A549 treated with AZD2906 at 1 μM for 4 hours (cell line): ENCODE data around the gene CSTPP1. TPM values are rescaled to one million over a fixed set of nuclear protein-coding genes. Genes with fewer than 3 reads are reported as not detected.

Experiments used
- total RNA-seq: library from RNA; stranded (reverse); fragments of 200-300 nt; extraction: Qiagen RNA extraction; gene quantifications from 5 replicates; pipeline ENCODE4 v1.2.3, GENCODE V29; 2022

Gene CSTPP1
- total RNA-seq = 27.9 to 34.9 TPM (median 29.9 TPM) in 5 replicates

GRCh38 chr11:46936138-46937110, at the start of gene CSTPP1:
Gene CSTPP1 (plus strand): TSS chr11:46936761. CDS start chr11:46936806, 45 bp downstream.

GRCh38 chr11:46918083-46918787, 18.3 kb upstream of the CSTPP1 start, which contains the start of gene LRP4:
Gene LRP4 (minus strand): TSS chr11:46918550. CDS start chr11:46918379, 171 bp downstream.

GRCh38 chr11:47176328-47177228, 240.0 kb downstream of the CSTPP1 start, which contains the start of gene ARFGAP2:
Gene ARFGAP2 (minus strand): TSS chr11:47176879. CDS start chr11:47176853, 26 bp downstream.

GRCh38 chr11:47186076-47186699, 249.6 kb downstream of the CSTPP1 start, which contains the start of gene PACSIN3:
Gene PACSIN3 (minus strand): TSS chr11:47186434. CDS start chr11:47182727, 3,707 bp downstream.

Other genes starting within 250 kb of the CSTPP1 start
- 56.2 to 66.5 TPM (median 58.8 TPM) in 5 replicates for gene ARHGAP1, start 236.1 kb upstream of the CSTPP1 start, total RNA-seq
- 18.3 to 21.4 TPM (median 18.5 TPM) in 5 replicates for gene ZNF408, start 235.7 kb upstream of the CSTPP1 start, total RNA-seq
- 1.7 to 3.1 TPM (median 2.2 TPM) in 5 replicates for gene F2, start 217.5 kb upstream of the CSTPP1 start, total RNA-seq
- 57.2 to 79.6 TPM (median 65.1 TPM) in 5 replicates for gene CKAP5, start 90.5 kb upstream of the CSTPP1 start, total RNA-seq
- gene LRP4, start 18.2 kb upstream of the CSTPP1 start, total RNA-seq = 7.1 to 7.9 TPM (median 7.6 TPM) in 5 replicates
- 26.9 to 39.5 TPM (median 28.3 TPM) in 5 replicates for gene ARFGAP2, start 240.1 kb downstream of the CSTPP1 start, total RNA-seq
- 23.1 to 28.2 TPM (median 26.6 TPM) in 5 replicates for gene PACSIN3, start 249.7 kb downstream of the CSTPP1 start, total RNA-seq